Esophagus muscularis mucosa (tissue), 4 donors: ENCODE measurements around the gene PPP3CA. TPM values are rescaled to one million over a fixed set of nuclear protein-coding genes. Genes with fewer than 3 reads are reported as not detected.
"Not testable (repeated sequence)": the region's sequence is repeated elsewhere in the genome, so short reads cannot be mapped to it uniquely, and the experiment has no call there.

Source experiments
- DNase-seq: peaks from one replicate; pipeline ENCODE4 v3.0.0-alpha.2; 2017; ENCODE audit errors: extremely low spot score
- H3K27ac ChIP-seq, 4 donors: fragments of 200-600 bp; sonication (generic); replicated peaks in 1 of 4; 1 replicate in 3 of 4; 2 replicates in 1 of 4; pipeline ENCODE4 v1.5.1; 2016 to 2019; ENCODE audit warnings: mild to moderate bottlenecking in 1 of 4
- H3K27me3 ChIP-seq, 4 donors: fragments of 200-600 bp; sonication (generic); one replicate each; pipeline versions ENCODE4 v1.5.1 to v1.6.0; 2016 to 2019
- H3K36me3 ChIP-seq, 4 donors: fragments of 200-600 bp; sonication (generic); one replicate each; pipeline ENCODE4 v1.5.1; 2016 to 2019
- H3K4me1 ChIP-seq, 4 donors: fragments of 200-600 bp; sonication (generic); one replicate each; pipeline ENCODE4 v1.5.1; 2016 to 2019
- H3K4me3 ChIP-seq, 4 donors: fragments of 200-600 bp; sonication (generic); 1 replicate in 2 of 4; 2 replicates in 2 of 4; pipeline ENCODE4 v1.5.1; 2016 to 2019; ENCODE audit warnings: mild to moderate bottlenecking in 4 of 4, moderate library complexity in 1 of 4
- H3K9me3 ChIP-seq, 4 donors: fragments of 200-600 bp; sonication (generic); 1 replicate in 3 of 4; 2 replicates in 1 of 4; pipeline ENCODE4 v1.5.1; 2016 to 2019
- CTCF ChIP-seq, 3 experiments: fragments of 200-600 bp in 2 of 3; fragments of 450-650 bp in 1 of 3; sonication (generic) in 2 of 3; IDR thresholded peaks; one replicate each; pipeline ENCODE4 v1.5.1; 2017 to 2019; ENCODE audit warnings: antibody characterized with exemption in 3 of 3, mild to moderate bottlenecking in 2 of 3, moderate library complexity in 1 of 3
- EP300 ChIP-seq: sonication (generic); formaldehyde crosslinking; IDR thresholded peaks from one replicate; pipeline ENCODE4 v1.6.1; 2017; ENCODE audit warnings: antibody characterized with exemption
- POLR2A ChIP-seq: fragments of 450-650 bp; IDR thresholded peaks from one replicate; pipeline ENCODE4 v1.6.1; 2017; ENCODE audit warnings: antibody characterized with exemption, moderate library complexity, mild to moderate bottlenecking, low read depth
- POLR2AphosphoS5 ChIP-seq, 2 donors: sonication (generic); formaldehyde crosslinking; IDR thresholded peaks; one replicate each; pipeline ENCODE4 v1.6.1; 2017; ENCODE audit warnings: antibody characterized with exemption in 2 of 2
- WGBS: methylation state at CpG from one replicate; pipeline ENCODE4 v1.1.5; 2018; 5-methylcytosine and 5-hydroxymethylcytosine counted together
- intact Hi-C: fragments of 100-400 bp; cut with DNase I; formaldehyde crosslinking; loops from one replicate; pipeline ENCODE4 v1.15.1; 2023
- total RNA-seq, 4 donors: library from RNA; depleted of rRNA; stranded (reverse); fragments of >200 nt; gene quantifications; one replicate each; pipeline versions ENCODE4 v1.1.0 to v1.2.1, GENCODE V29; 2016

Gene PPP3CA
- total RNA-seq, 4 donors from 2014 or later, result 21.3 to 31.6 (median 23.3) TPM

- H3K27me3 ChIP-seq, result no peaks in the 10 kb centered on the region
- intact Hi-C loops, result no loop called here
- no peaks in the 10 kb centered on the region for H3K36me3 ChIP-seq
- no peaks in the 10 kb centered on the region for H3K9me3 ChIP-seq
- H3K27ac ChIP-seq, result no peak overlapping the region
- TF ChIP-seq EP300 (no peak), CTCF (IDR thresholded peaks at IDR 0.05) (no peak)
- no peak overlapping the region for H3K4me3 ChIP-seq
- peaks cover 0 to 23% (median 14%) of the 10 kb centered on the region in 4 donors for H3K4me1 ChIP-seq
- DNase-seq, result no peak
Observed at GRCh38 chr4:101140228-101140627, 207.1 kb downstream of the PPP3CA start.

GRCh38 chr4:101136373-101137370 lies 210.7 kb downstream of the PPP3CA start:
- Histone ChIP-seq H3K4me3 (no peak overlapping the region), H3K4me1 (peaks cover 0 to 23% (median 14%) of the 10 kb centered on the region in 4 donors), H3K9me3 (no peaks in the 10 kb centered on the region), H3K27ac (no peak overlapping the region), H3K27me3 (no peaks in the 10 kb centered on the region), H3K36me3 (no peaks in the 10 kb centered on the region)
- 89% methylated on average over 8 of the region's 8 CpGs for WGBS
- intact Hi-C loops, result no loop called here
- no peak for TF ChIP-seq POLR2AphosphoS5 (IDR thresholded peaks at IDR 0.05)
- no peak for TF ChIP-seq EP300
- TF ChIP-seq POLR2A, result no peak
- no peak for TF ChIP-seq CTCF (IDR thresholded peaks at IDR 0.05)
- DNase-seq, result no peak

- H3K36me3 ChIP-seq, result no peaks in the 10 kb centered on the region
- H3K4me3 ChIP-seq, result peak overlapping the region in 1 of 4 donors; percentile 11
- H3K27me3 ChIP-seq, result no peaks in the 10 kb centered on the region
- TF ChIP-seq EP300 (no peak), POLR2A (no peak), CTCF (IDR thresholded peaks at IDR 0.05) (no peak), POLR2AphosphoS5 (IDR thresholded peaks at IDR 0.05) (no peak)
- peaks cover 0 to 18% (median 11%) of the 10 kb centered on the region in 4 donors for H3K4me1 ChIP-seq
- DNase-seq, result no peak
- intact Hi-C loops, result no loop called here
- no peaks in the 10 kb centered on the region for H3K9me3 ChIP-seq
- H3K27ac ChIP-seq, result no peak overlapping the region
- WGBS, result 66% methylated on average over 3 of the region's 3 CpGs
Observed at GRCh38 chr4:101135371-101136010, 211.8 kb downstream of the PPP3CA start.

GRCh38 chr4:101131058-101131457 lies 216.3 kb downstream of the PPP3CA start:
- H3K4me3 ChIP-seq, H3K27ac ChIP-seq, H3K36me3 ChIP-seq, DNase-seq, H3K9me3 ChIP-seq, intact Hi-C loops, H3K27me3 ChIP-seq: not testable (repeated sequence)
- 95% methylated on average over 5 of the region's 5 CpGs for WGBS
- H3K4me1 ChIP-seq, result peaks cover 0 to 24% (median 15%) of the 10 kb centered on the region in 4 donors

- H3K4me1 ChIP-seq, result peaks cover 0 to 33% (median 17%) of the 10 kb centered on the region in 4 donors
- 86% methylated on average over 1 of the region's 1 CpG for WGBS
- H3K9me3 ChIP-seq, H3K27ac ChIP-seq, intact Hi-C loops, H3K27me3 ChIP-seq, H3K36me3 ChIP-seq, H3K4me3 ChIP-seq, DNase-seq: not testable (repeated sequence)
Observed at GRCh38 chr4:101128898-101129297, 218.4 kb downstream of the PPP3CA start.
